Fibroblast of pulmonary artery (primary cell): ENCODE measurements around the gene DDX10.

Source experiments
- DNase-seq: peaks from one replicate; pipeline ENCODE4 v3.0.0-alpha.2; 2010; ENCODE audit warnings: low read depth
- H3K4me3 ChIP-seq: replicated peaks from 2 replicates; pipeline ENCODE4 v1.5.1; 2011; ENCODE audit warnings: low read depth, mild to moderate bottlenecking, control low read depth, low read length, moderate library complexity
- CTCF ChIP-seq: IDR thresholded peaks from 2 replicates; pipeline ENCODE4 v1.5.1; 2011; ENCODE audit warnings: mild to moderate bottlenecking, control low read depth, low read length, inconsistent platforms; ENCODE audit errors: missing control alignments

DDX10 gene

GRCh38 chr11:108881131-108881530 lies 216.3 kb downstream of the DDX10 start:
- H3K4me3 ChIP-seq = no peak overlapping the region
- TF ChIP-seq CTCF = no peak
- no peak for DNase-seq

- DNase-seq = no peak
- H3K4me3 ChIP-seq = no peak overlapping the region
- TF ChIP-seq CTCF = no peak
Observed at GRCh38 chr11:108882211-108882831, 217.5 kb downstream of the DDX10 start.

GRCh38 chr11:108886005-108886659 lies 221.3 kb downstream of the DDX10 start:
- TF ChIP-seq CTCF = no peak
- H3K4me3 ChIP-seq = no peak overlapping the region
- no peak for DNase-seq

- no peak for TF ChIP-seq CTCF
- no peak overlapping the region for H3K4me3 ChIP-seq
- peak; percentile 68 for DNase-seq
Observed at GRCh38 chr11:108886660-108887009, 221.8 kb downstream of the DDX10 start.

GRCh38 chr11:108887436-108888238 lies 222.8 kb downstream of the DDX10 start:
- no peak for TF ChIP-seq CTCF
- DNase-seq = peak; percentile 50
- H3K4me3 ChIP-seq = no peak overlapping the region

GRCh38 chr11:108890482-108891105 lies 225.7 kb downstream of the DDX10 start:
- H3K4me3 ChIP-seq = no peak overlapping the region
- DNase-seq = no peak
- TF ChIP-seq CTCF = no peak
